Right lobe of liver (tissue), 4 donors: ENCODE results near the gene UNC13D.

Experiments used
- CTCF ChIP-seq, 4 donors: fragments of 200-600 bp in 3 of 4; fragments of 450-650 bp in 1 of 4; IDR thresholded peaks; one replicate each; pipeline versions ENCODE4 v1.5.1 to v1.8.0; 2016 to 2022; ENCODE audit warnings: antibody characterized with exemption in 4 of 4, mild to moderate bottlenecking in 2 of 4
- POLR2A ChIP-seq: fragments of 450-650 bp; IDR thresholded peaks from one replicate; pipeline ENCODE4 v1.6.1; 2017; ENCODE audit warnings: antibody characterized with exemption, mild to moderate bottlenecking
- donor health status: DM: no; HTN: no; CAD: no.
- donor health status: DM: no; HTN: no; CAD: no.
- donor health status: DM: no; HTN: yes; CAD: no.

GRCh38 chr17:75810216-75810615 is 34.0 kb downstream of the UNC13D start:
- TF ChIP-seq CTCF (IDR thresholded peaks at IDR 0.05) (no peak), POLR2A (no peak)
